Neuronal stem cell (in vitro differentiated cells): ENCODE data around the gene THSD4.

ENCODE experiments used
- DNase-seq: peaks from one replicate; pipeline ENCODE4 v3.0.0-alpha.2; 2013; ENCODE audit warnings: low spot score
- H2AFZ ChIP-seq: one replicate; pipeline ENCODE4 v1.6.1; 2013; ENCODE audit warnings: mild to moderate bottlenecking, low read length, inconsistent platforms
- H2AK5ac ChIP-seq: 2 replicates; pipeline ENCODE4 v1.6.1; 2013; ENCODE audit warnings: low read depth, mild to moderate bottlenecking, inconsistent platforms, low read length, moderate library complexity, mixed read lengths
- H2BK120ac ChIP-seq: 2 replicates; pipeline ENCODE4 v1.6.1; 2013; ENCODE audit warnings: low read depth, mild to moderate bottlenecking, inconsistent platforms, low read length, moderate library complexity, mixed read lengths
- H2BK12ac ChIP-seq: one replicate; pipeline ENCODE4 v1.6.1; 2013; ENCODE audit warnings: low read length, inconsistent platforms
- H2BK15ac ChIP-seq: 2 replicates; pipeline ENCODE4 v1.6.1; 2013; ENCODE audit warnings: mild to moderate bottlenecking, low read length, inconsistent platforms, mixed read lengths
- H2BK5ac ChIP-seq: one replicate; pipeline ENCODE4 v1.6.1; 2013; ENCODE audit warnings: inconsistent platforms, mild to moderate bottlenecking, low read length, moderate library complexity
- H3K14ac ChIP-seq: one replicate; pipeline ENCODE4 v1.6.1; 2013; ENCODE audit warnings: low read length, inconsistent platforms
- H3K18ac ChIP-seq: 2 replicates; pipeline ENCODE4 v1.6.1; 2013; ENCODE audit warnings: low read length, inconsistent platforms
- H3K23ac ChIP-seq: 2 replicates; pipeline ENCODE4 v1.6.1; 2013; ENCODE audit warnings: low read depth, mild to moderate bottlenecking, mixed read lengths, low read length, inconsistent platforms; ENCODE audit not compliant: poor library complexity
- H3K27ac ChIP-seq: replicated peaks from 3 replicates; pipeline ENCODE4 v1.5.1; 2013; ENCODE audit warnings: low read length, inconsistent platforms
- H3K27me3 ChIP-seq, 3 experiments: 2 replicates each; pipeline ENCODE4 v1.6.1; 2013; ENCODE audit warnings: low read length in 3 of 3, mild to moderate bottlenecking in 2 of 3, inconsistent platforms in 1 of 3, low read depth in 1 of 3, mixed read lengths in 1 of 3, moderate library complexity in 1 of 3; ENCODE audit not compliant: control insufficient read depth in 3 of 3, insufficient read depth in 3 of 3
- H3K36me3 ChIP-seq, 2 donors: replicated peaks in 1 of 2; 2 replicates each; pipeline ENCODE4 v1.6.1; 2013; ENCODE audit warnings: low read length in 2 of 2; ENCODE audit not compliant: control insufficient read depth in 2 of 2, insufficient read depth in 2 of 2
- H3K4ac ChIP-seq: 2 replicates; pipeline ENCODE4 v1.6.1; 2013; ENCODE audit warnings: inconsistent platforms, mild to moderate bottlenecking, low read length, moderate library complexity
- H3K4me1 ChIP-seq, 2 donors: 1 replicate in 1 of 2; 2 replicates in 1 of 2; pipeline ENCODE4 v1.6.1; 2013; ENCODE audit warnings: low read length in 2 of 2, low read depth in 1 of 2; ENCODE audit not compliant: control insufficient read depth in 2 of 2, insufficient read depth in 1 of 2
- H3K4me2 ChIP-seq: one replicate; pipeline ENCODE4 v1.6.1; 2013; ENCODE audit warnings: mild to moderate bottlenecking, low read length, inconsistent platforms; ENCODE audit not compliant: insufficient read depth, poor library complexity, severe bottlenecking
- H3K4me3 ChIP-seq, 2 donors: 2 replicates each; pipeline ENCODE4 v1.5.1; 2013; ENCODE audit warnings: low read length in 2 of 2, mild to moderate bottlenecking in 2 of 2, inconsistent platforms in 1 of 2, moderate library complexity in 1 of 2
- H3K79me1 ChIP-seq: one replicate; pipeline ENCODE4 v1.6.1; 2013; ENCODE audit warnings: low read depth, mild to moderate bottlenecking, inconsistent platforms, low read length, moderate library complexity
- H3K9ac ChIP-seq: one replicate; pipeline ENCODE4 v1.6.1; 2013; ENCODE audit warnings: mild to moderate bottlenecking, low read depth, low read length, inconsistent platforms; ENCODE audit not compliant: poor library complexity
- H3K9me3 ChIP-seq, 2 donors: replicated peaks in 1 of 2; 2 replicates each; pipeline versions ENCODE3 to v1.6.1; 2013; ENCODE audit warnings: low read length in 2 of 2, mild to moderate bottlenecking in 2 of 2, inconsistent platforms in 1 of 2, low read depth in 1 of 2, mixed read lengths in 1 of 2, moderate library complexity in 1 of 2; ENCODE audit not compliant: control insufficient read depth in 2 of 2, insufficient read depth in 1 of 2
- H4K8ac ChIP-seq: one replicate; pipeline ENCODE4 v1.6.1; 2013; ENCODE audit warnings: low read depth, mild to moderate bottlenecking, inconsistent platforms, low read length, moderate library complexity
- H4K91ac ChIP-seq: one replicate; pipeline ENCODE4 v1.6.1; 2013; ENCODE audit warnings: low read length, low read depth, mild to moderate bottlenecking, inconsistent platforms; ENCODE audit not compliant: poor library complexity
- WGBS, 2 donors: extraction: QIAGEN DNeasy Blood & Tissue Kit; methylation state at CpG; one replicate each; pipeline ENCODE4 v1.1.7; 2013; ENCODE audit warnings: missing lambda C conversion rate in 2 of 2, mixed read lengths in 1 of 2; ENCODE audit not compliant: insufficient read length in 2 of 2, insufficient replicate concordance in 1 of 2; ENCODE audit errors: extremely low coverage in 2 of 2; 5-methylcytosine and 5-hydroxymethylcytosine counted together

Gene THSD4

GRCh38 chr15:71542836-71543235 lies 427.6 kb downstream of the THSD4 start:
- Histone ChIP-seq H3K4me2 (no peak overlapping the region), H3K9me3 (no peaks in the 10 kb centered on the region), H2AK5ac (no peak overlapping the region), H2BK12ac (no peak overlapping the region), H4K8ac (no peak overlapping the region), H3K9ac (no peak overlapping the region), H3K4me3 (no peak overlapping the region), H3K27ac (no peak overlapping the region), H3K14ac (no peak overlapping the region), H2AFZ (no peak overlapping the region), H3K23ac (no peak overlapping the region), H3K79me1 (no peaks in the 10 kb centered on the region), H3K36me3 (no peaks in the 10 kb centered on the region), H3K4ac (no peak overlapping the region), H4K91ac (no peak overlapping the region), H3K18ac (no peak overlapping the region), H2BK15ac (no peak overlapping the region), H2BK5ac (no peak overlapping the region), H3K27me3 (no peaks in the 10 kb centered on the region), H3K4me1 (peaks cover 0 to 7% of the 10 kb centered on the region in 2 donors), H2BK120ac (no peak overlapping the region)
- DNase-seq: no peak

GRCh38 chr15:71543413-71543812 lies 428.1 kb downstream of the THSD4 start:
- no peak overlapping the region for H3K27ac ChIP-seq
- no peak overlapping the region for H3K14ac ChIP-seq
- H3K4me2 ChIP-seq: no peak overlapping the region
- no peaks in the 10 kb centered on the region for H3K9me3 ChIP-seq
- H2BK15ac ChIP-seq: no peak overlapping the region
- no peak overlapping the region for H4K8ac ChIP-seq
- no peaks in the 10 kb centered on the region for H3K79me1 ChIP-seq
- no peak overlapping the region for H2AK5ac ChIP-seq
- H3K4ac ChIP-seq: no peak overlapping the region
- no peak overlapping the region for H3K18ac ChIP-seq
- H3K4me1 ChIP-seq: peaks cover 5 to 12% of the 10 kb centered on the region in 2 donors
- H3K23ac ChIP-seq: no peak overlapping the region
- no peak for DNase-seq
- no peaks in the 10 kb centered on the region for H3K27me3 ChIP-seq
- no peak overlapping the region for H3K9ac ChIP-seq
- H4K91ac ChIP-seq: no peak overlapping the region
- no peak overlapping the region for H2BK12ac ChIP-seq
- H2BK120ac ChIP-seq: no peak overlapping the region
- H3K4me3 ChIP-seq: no peak overlapping the region
- no peak overlapping the region for H2AFZ ChIP-seq
- no peaks in the 10 kb centered on the region for H3K36me3 ChIP-seq
- H2BK5ac ChIP-seq: no peak overlapping the region
- no CpG with 5 or more reads among the region's 3 CpGs for WGBS, 2 donors

GRCh38 chr15:71545223-71545760 lies 430.0 kb downstream of the THSD4 start:
- no peak overlapping the region for H3K27ac ChIP-seq
- H3K27me3 ChIP-seq: no peaks in the 10 kb centered on the region
- no peaks in the 10 kb centered on the region for H3K36me3 ChIP-seq
- peaks cover 12 to 18% of the 10 kb centered on the region in 2 donors for H3K4me1 ChIP-seq
- H2AK5ac ChIP-seq: no peak overlapping the region
- H2BK12ac ChIP-seq: no peak overlapping the region
- no peaks in the 10 kb centered on the region for H3K9me3 ChIP-seq
- WGBS, 2 donors: no CpG with 5 or more reads among the region's 5 CpGs
- H3K79me1 ChIP-seq: no peaks in the 10 kb centered on the region
- no peak for DNase-seq
- H3K4ac ChIP-seq: no peak overlapping the region
- H4K8ac ChIP-seq: no peak overlapping the region
- H2BK15ac ChIP-seq: no peak overlapping the region
- H3K4me3 ChIP-seq: no peak overlapping the region
- H3K23ac ChIP-seq: no peak overlapping the region
- no peak overlapping the region for H3K14ac ChIP-seq
- no peak overlapping the region for H2BK5ac ChIP-seq
- H2BK120ac ChIP-seq: no peak overlapping the region
- H2AFZ ChIP-seq: no peak overlapping the region
- no peak overlapping the region for H4K91ac ChIP-seq
- no peak overlapping the region for H3K4me2 ChIP-seq
- H3K9ac ChIP-seq: no peak overlapping the region
- H3K18ac ChIP-seq: no peak overlapping the region

GRCh38 chr15:71545923-71546322 lies 430.7 kb downstream of the THSD4 start:
- H3K4me2 ChIP-seq: no peak overlapping the region
- H4K91ac ChIP-seq: no peak overlapping the region
- no peaks in the 10 kb centered on the region for H3K79me1 ChIP-seq
- H3K36me3 ChIP-seq: no peaks in the 10 kb centered on the region
- H2BK5ac ChIP-seq: no peak overlapping the region
- no peak overlapping the region for H3K27ac ChIP-seq
- H3K4me3 ChIP-seq: no peak overlapping the region
- WGBS, 2 donors: no CpG with 5 or more reads among the region's 1 CpG
- H2BK15ac ChIP-seq: no peak overlapping the region
- H3K9ac ChIP-seq: no peak overlapping the region
- no peak overlapping the region for H2AFZ ChIP-seq
- H3K18ac ChIP-seq: no peak overlapping the region
- H4K8ac ChIP-seq: no peak overlapping the region
- no peaks in the 10 kb centered on the region for H3K9me3 ChIP-seq
- no peak overlapping the region for H3K4ac ChIP-seq
- no peak for DNase-seq
- H2AK5ac ChIP-seq: no peak overlapping the region
- H3K14ac ChIP-seq: peak overlapping the region; percentile 23
- H3K23ac ChIP-seq: no peak overlapping the region
- H3K27me3 ChIP-seq: no peaks in the 10 kb centered on the region
- no peak overlapping the region for H2BK12ac ChIP-seq
- H2BK120ac ChIP-seq: no peak overlapping the region
- peaks cover 12 to 18% of the 10 kb centered on the region in 2 donors for H3K4me1 ChIP-seq
